Endothelial cell of umbilical vein (primary cell): ENCODE data around the gene MBD4. TPM values are rescaled to one million over a fixed set of nuclear protein-coding genes. Genes with fewer than 3 reads are reported as not detected.

ENCODE experiments used
- BruUV-seq: library from RNA; stranded (reverse); fragments of 400-500 nt; replicated peaks from 2 replicates; lab custom pipeline; 2021; lab: Mats Ljungman, UMichigan
- CTCF ChIA-PET: fragments of 300-600, 350-600 bp; sonication (Branson Sonifier 250); formaldehyde crosslinking; loops from one replicate; lab custom pipeline; 2021; ENCODE audit warnings: antibody characterized with exemption, inconsistent platforms; lab: Charles Lee
- POLR2A ChIA-PET: fragments of 300-600, 350-600 bp; sonication (Branson Sonifier 250); formaldehyde crosslinking; loops from one replicate; lab custom pipeline; 2021; ENCODE audit warnings: antibody characterized with exemption, inconsistent platforms; lab: Charles Lee
- DNase-seq: peaks from one replicate; pipeline ENCODE4 v3.0.0-alpha.2; 2011; ENCODE audit warnings: low read depth, low spot score
- FAIRE-seq: peaks from 2 replicates; lab custom pipeline; 2011; peaks lifted over from hg19 to GRCh38; lab: Jason Lieb, UNC
- H2AFZ ChIP-seq: 2 replicates; pipeline ENCODE4 v1.6.0; 2012; ENCODE audit warnings: low read depth, low read length, control low read depth, inconsistent platforms
- H3K27ac ChIP-seq: 2 replicates; pipeline ENCODE4 v1.5.1; 2011; ENCODE audit warnings: low read depth, mild to moderate bottlenecking, control low read depth, low read length, moderate library complexity; ENCODE audit not compliant: insufficient read depth
- H3K27me3 ChIP-seq, 2 experiments: 2 replicates each; pipeline versions ENCODE4 v1.6.0 to v1.6.1; 2011; ENCODE audit warnings: low read length in 2 of 2, mixed read lengths in 1 of 2; ENCODE audit not compliant: control insufficient read depth in 2 of 2, insufficient read depth in 2 of 2
- H3K36me3 ChIP-seq, 2 experiments: 2 replicates in 1 of 2; 3 replicates in 1 of 2; pipeline ENCODE4 v1.5.1; 2011; ENCODE audit warnings: low read length in 2 of 2, mild to moderate bottlenecking in 1 of 2, moderate library complexity in 1 of 2; ENCODE audit not compliant: control insufficient read depth in 2 of 2, insufficient read depth in 2 of 2; ENCODE audit errors: extremely low read depth in 1 of 2
- H3K4me1 ChIP-seq: 3 replicates; pipeline ENCODE4 v1.5.1; 2011; ENCODE audit warnings: mild to moderate bottlenecking, low read length; ENCODE audit not compliant: control insufficient read depth, insufficient read depth; ENCODE audit errors: extremely low read depth
- H3K4me2 ChIP-seq: 2 replicates; pipeline ENCODE4 v1.6.1; 2011; ENCODE audit warnings: low read length, control low read depth, mixed read lengths; ENCODE audit not compliant: insufficient read depth
- H3K4me3 ChIP-seq, 3 experiments: fragments of 200-600 bp in 1 of 3; sonication (generic), shearing (Covaris generic) in 1 of 3; replicated peaks in 1 of 3; 2 replicates each; pipeline ENCODE4 v1.5.1; 2011 to 2016; ENCODE audit warnings: control low read depth in 3 of 3, low read length in 3 of 3, mild to moderate bottlenecking in 2 of 3, inconsistent platforms in 1 of 3, low read depth in 1 of 3, moderate library complexity in 1 of 3; ENCODE audit not compliant: insufficient read depth in 1 of 3
- H3K79me2 ChIP-seq: 2 replicates; pipeline ENCODE4 v1.6.0; 2012; ENCODE audit warnings: low read length, inconsistent platforms; ENCODE audit not compliant: control insufficient read depth, insufficient read depth
- H3K9ac ChIP-seq: replicated peaks from 2 replicates; pipeline ENCODE3; 2011; ENCODE audit warnings: low read length, control low read depth; ENCODE audit not compliant: insufficient read depth; ENCODE audit errors: extremely low read depth
- H3K9me1 ChIP-seq: replicated peaks from 3 replicates; pipeline ENCODE4 v1.6.0; 2011; ENCODE audit warnings: mild to moderate bottlenecking, low read length; ENCODE audit not compliant: control insufficient read depth, insufficient read depth; ENCODE audit errors: extremely low read depth
- H3K9me3 ChIP-seq: replicated peaks from 2 replicates; pipeline ENCODE4 v1.5.1; 2012; ENCODE audit warnings: low read length, inconsistent platforms; ENCODE audit not compliant: control insufficient read depth, insufficient read depth
- H4K20me1 ChIP-seq: replicated peaks from 2 replicates; pipeline ENCODE3; 2011; ENCODE audit warnings: mild to moderate bottlenecking, low read length; ENCODE audit not compliant: control insufficient read depth, insufficient read depth; ENCODE audit errors: extremely low read depth
- EZH2 ChIP-seq: IDR thresholded peaks from 2 replicates; pipeline ENCODE4 v1.6.1; 2012; ENCODE audit warnings: borderline replicate concordance, low read depth, mild to moderate bottlenecking, moderate library complexity, low read length, inconsistent platforms; ENCODE audit not compliant: severe bottlenecking
- FOS ChIP-seq: IDR thresholded peaks from 2 replicates; pipeline ENCODE4 v1.6.1; 2011; ENCODE audit warnings: mild to moderate bottlenecking, low read length, moderate library complexity, borderline replicate concordance; ENCODE audit not compliant: insufficient read depth
- GATA2 ChIP-seq: IDR thresholded peaks from 2 replicates; pipeline ENCODE4 v1.7.0; 2011; ENCODE audit warnings: low read depth, mild to moderate bottlenecking, moderate library complexity, mixed read lengths, low read length; ENCODE audit not compliant: insufficient read length, insufficient read depth
- JUN ChIP-seq: IDR thresholded peaks from 2 replicates; pipeline ENCODE4 v1.6.1; 2011; ENCODE audit warnings: borderline replicate concordance, low read depth; ENCODE audit not compliant: insufficient read length, insufficient read depth
- MYC ChIP-seq: IDR thresholded peaks from one replicate; pipeline ENCODE4 v1.6.1; 2011; ENCODE audit warnings: mild to moderate bottlenecking, low read depth, low read length
- POLR2A ChIP-seq: IDR thresholded peaks from 2 replicates; pipeline ENCODE4 v1.6.1; 2012; ENCODE audit warnings: low read depth, mild to moderate bottlenecking, control low read depth, low read length
- POLR2AphosphoS5 ChIP-seq: IDR thresholded peaks from 2 replicates; pipeline ENCODE4 v1.6.1; 2012; ENCODE audit warnings: low read depth, mild to moderate bottlenecking, control low read depth, low read length, moderate library complexity; ENCODE audit not compliant: insufficient read depth
- dilution Hi-C: fragments of 300-500 bp; cut with MboI; formaldehyde crosslinking; loops from one replicate; pipeline ENCODE4 v1.15.0; 2019; ENCODE audit warnings: low sequenced_read_pairs; ENCODE audit not compliant: extremely low pct_ligation_motif_present
- intact Hi-C: fragments of 100-400 bp; cut with micrococcal nuclease; formaldehyde crosslinking; loops from one replicate; pipeline ENCODE4 v1.10.0; 2022
- polyA plus RNA-seq, 4 experiments: library from polyadenylated mRNA; depleted of rRNA in 3 of 4; stranded (reverse) in 3 of 4; unstranded in 1 of 4; fragments of >200 nt; gene quantifications; 2 replicates each; pipeline versions ENCODE4 v1.2.1 to v1.2.3, GENCODE V29; 2011 to 2012; ENCODE audit warnings: missing spikeins in 1 of 4
- total RNA-seq: library from RNA; stranded (reverse); gene quantifications from 2 replicates; pipeline ENCODE4 v1.2.3, GENCODE V29; 2021
- TF ChIP-seq, protein P1 (sequence below): IDR thresholded peaks from 2 replicates; pipeline ENCODE4 v1.6.1; 2011; ENCODE audit not compliant: insufficient read depth, insufficient read length
- TF ChIP-seq, protein P2 (sequence below), 2 donors: IDR thresholded peaks; 1 replicate in 1 of 2; 2 replicates in 1 of 2; pipeline ENCODE4 v1.5.1; 2011; ENCODE audit warnings: low read length in 2 of 2, mild to moderate bottlenecking in 2 of 2, moderate library complexity in 2 of 2, control low read depth in 1 of 2, inconsistent platforms in 1 of 2, low read depth in 1 of 2; ENCODE audit not compliant: insufficient read depth in 1 of 2; ENCODE audit errors: extremely low read depth in 1 of 2

Gene MBD4
- total and polyA plus RNA-seq, 2 donors (not counting 3 experiments of a cell fraction or from before 2014, with no cell fraction given) = 17.4 to 39.5 TPM

DNA sequence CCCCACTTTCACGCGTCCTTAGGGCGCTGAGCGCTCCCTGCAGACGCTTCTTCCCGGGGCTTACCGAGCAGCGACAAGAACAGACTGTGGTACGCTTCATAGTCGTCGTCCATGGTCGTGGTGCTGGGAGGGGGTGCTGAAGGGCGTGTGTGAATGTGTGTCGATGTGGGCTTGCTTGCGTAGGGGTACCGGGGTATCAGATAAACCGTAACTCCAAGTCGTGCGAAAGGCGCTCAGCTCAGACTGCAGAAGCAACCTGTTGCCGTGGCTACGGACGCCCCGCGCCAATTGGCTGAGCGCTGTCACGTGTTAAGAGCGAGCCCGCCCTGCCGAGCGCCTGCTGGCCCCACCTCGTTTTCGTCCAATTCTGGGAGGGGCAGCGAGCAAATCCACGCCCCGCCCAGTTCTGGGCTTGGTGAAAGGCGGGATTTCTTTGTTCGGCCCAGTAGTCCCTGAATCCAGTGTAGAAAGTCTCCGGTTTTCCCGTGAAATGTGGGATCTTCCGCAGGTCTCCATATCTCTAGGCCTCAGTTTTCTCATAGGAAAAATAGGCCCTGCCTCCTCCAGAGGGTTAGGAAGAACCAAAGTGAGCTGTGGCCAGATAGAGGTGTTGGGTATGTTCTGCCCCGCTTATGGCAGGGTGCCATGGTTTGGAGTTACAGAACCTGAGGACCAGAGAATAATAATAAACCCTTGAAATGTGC, 11.2 kb downstream of the MBD4 start, which contains the start of gene EFCAB12:
Gene EFCAB12, minus strand, starts transcription at position 261 of the 704 bp plus-strand sequence. Its CDS starts 148 bp downstream, at position 113.
- FAIRE-seq (peak; percentile 94), DNase-seq (peak; percentile 97)
- intact Hi-C loops (loop anchor here (1.0 to 2.0 kb wide), 3 partner anchors 12 to 46 kb away; partner anchors contain the start of gene IFT122), dilution Hi-C loops (no loop called here)
- CTCF ChIA-PET = interaction anchor here (0.8 to 3.6 kb wide), 12 partner anchors 10 to 223 kb away, joined by 3 to 27 read pairs (median 4); partner anchors contain the start of genes IFT122 and MBD4
- no peaks in the 10 kb centered on the region for H3K9me3 ChIP-seq
- H3K9ac ChIP-seq = peak within 1 kb of the TSS; percentile 45
- H3K36me3 ChIP-seq = peaks cover 10 to 14% of the 10 kb centered on the region in 2 experiments
- no TSS peak for BruUV-seq
- POLR2A ChIA-PET = interaction anchor here (0.9 to 1.3 kb wide), 3 partner anchors 11 to 13 kb away, joined by 3 to 4 read pairs (median 3); partner anchors contain the start of genes IFT122 and MBD4
- H3K4me2 ChIP-seq = peak within 1 kb of the TSS; percentile 82
- H3K9me1 ChIP-seq = no peaks in the 10 kb centered on the region
- TF ChIP-seq POLR2A (no peak), POLR2AphosphoS5 (peak; percentile 24), GATA2 (no peak)
- TF ChIP-seq, protein P1, sequence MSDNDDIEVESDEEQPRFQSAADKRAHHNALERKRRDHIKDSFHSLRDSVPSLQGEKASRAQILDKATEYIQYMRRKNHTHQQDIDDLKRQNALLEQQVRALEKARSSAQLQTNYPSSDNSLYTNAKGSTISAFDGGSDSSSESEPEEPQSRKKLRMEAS = peak; percentile 92
- H3K79me2 ChIP-seq = no peaks in the 10 kb centered on the region
- H2AFZ ChIP-seq = peak within 1 kb of the TSS; percentile 76
- H3K4me1 ChIP-seq = peaks cover 6% of the 10 kb centered on the region
- no peak within 1 kb of the TSS for H3K27ac ChIP-seq
- peak within 1 kb of the TSS; percentile 17 to 45 (median 40) for H3K4me3 ChIP-seq
- H3K27me3 ChIP-seq = peaks cover 0 to 4% of the 10 kb centered on the region in 2 experiments
- H4K20me1 ChIP-seq = no peaks in the 10 kb centered on the region

DNA sequence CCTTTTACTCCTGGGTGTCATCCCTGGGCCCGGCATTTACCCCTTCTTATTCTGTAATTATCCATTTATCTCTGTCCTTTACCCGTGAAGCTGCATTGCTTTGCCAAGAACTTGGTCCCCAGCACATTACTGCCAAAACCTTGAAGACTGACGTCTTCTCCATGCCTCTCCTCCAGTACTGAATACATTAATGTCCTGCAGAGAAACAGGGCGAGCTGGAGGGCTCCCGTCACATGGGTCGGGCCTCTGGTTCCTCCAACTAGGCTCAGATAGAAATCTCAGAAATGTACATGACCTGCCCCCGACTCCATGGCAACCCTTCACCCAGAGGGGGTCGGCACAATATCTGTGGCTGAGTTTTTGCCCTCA, 11.8 kb downstream of the MBD4 start:
- Histone ChIP-seq H4K20me1 (no peaks in the 10 kb centered on the region), H2AFZ (peak overlapping the region; percentile 76), H3K9ac (no peak overlapping the region), H3K4me1 (peaks cover 6% of the 10 kb centered on the region), H3K27ac (no peak overlapping the region), H3K9me3 (no peaks in the 10 kb centered on the region), H3K27me3 (peaks cover 0 to 4% of the 10 kb centered on the region in 2 experiments), H3K79me2 (no peaks in the 10 kb centered on the region), H3K4me2 (peak overlapping the region; percentile 82), H3K36me3 (peaks cover 4 to 13% of the 10 kb centered on the region in 2 experiments), H3K4me3 (peak overlapping the region; percentile 17 to 45 (median 40)), H3K9me1 (no peaks in the 10 kb centered on the region)
- CTCF ChIA-PET = interaction anchor here (0.8 to 3.6 kb wide), 10 partner anchors 13 to 223 kb away, joined by 3 to 27 read pairs (median 4); partner anchors contain the start of genes IFT122 and MBD4
- BruUV-seq = no TSS peak
- DNase-seq = no peak
- no peak for FAIRE-seq
- POLR2A ChIA-PET = interaction anchor here (0.9 to 1.0 kb wide), 2 partner anchors 12 to 13 kb away, joined by 3 to 4 read pairs; partner anchors contain the start of genes IFT122 and MBD4
- intact Hi-C loops = loop anchor here (1.0 to 2.0 kb wide), 3 partner anchors 12 to 45 kb away; partner anchors contain the start of gene IFT122
- TF ChIP-seq MYC = no peak
- TF ChIP-seq GATA2 = no peak
- TF ChIP-seq EZH2 = no peak
- no peak for TF ChIP-seq POLR2AphosphoS5
- TF ChIP-seq, protein P1 = no peak
- no peak for TF ChIP-seq JUN
- no peak for TF ChIP-seq FOS
- TF ChIP-seq POLR2A = no peak
- TF ChIP-seq, protein P2, sequence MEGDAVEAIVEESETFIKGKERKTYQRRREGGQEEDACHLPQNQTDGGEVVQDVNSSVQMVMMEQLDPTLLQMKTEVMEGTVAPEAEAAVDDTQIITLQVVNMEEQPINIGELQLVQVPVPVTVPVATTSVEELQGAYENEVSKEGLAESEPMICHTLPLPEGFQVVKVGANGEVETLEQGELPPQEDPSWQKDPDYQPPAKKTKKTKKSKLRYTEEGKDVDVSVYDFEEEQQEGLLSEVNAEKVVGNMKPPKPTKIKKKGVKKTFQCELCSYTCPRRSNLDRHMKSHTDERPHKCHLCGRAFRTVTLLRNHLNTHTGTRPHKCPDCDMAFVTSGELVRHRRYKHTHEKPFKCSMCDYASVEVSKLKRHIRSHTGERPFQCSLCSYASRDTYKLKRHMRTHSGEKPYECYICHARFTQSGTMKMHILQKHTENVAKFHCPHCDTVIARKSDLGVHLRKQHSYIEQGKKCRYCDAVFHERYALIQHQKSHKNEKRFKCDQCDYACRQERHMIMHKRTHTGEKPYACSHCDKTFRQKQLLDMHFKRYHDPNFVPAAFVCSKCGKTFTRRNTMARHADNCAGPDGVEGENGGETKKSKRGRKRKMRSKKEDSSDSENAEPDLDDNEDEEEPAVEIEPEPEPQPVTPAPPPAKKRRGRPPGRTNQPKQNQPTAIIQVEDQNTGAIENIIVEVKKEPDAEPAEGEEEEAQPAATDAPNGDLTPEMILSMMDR (IDR thresholded peaks at IDR 0.05; ENCODE audit: extremely low read depth in 1 of 2, insufficient read depth in 1 of 2, low read depth in 1 of 2, low read length in 2 of 2) = no peak
- dilution Hi-C loops = no loop called here
